PC-3 (cell line): Measurements from ENCODE around the gene GCLC. TPM values are rescaled to one million over a fixed set of nuclear protein-coding genes. Genes with fewer than 3 reads are reported as not detected.

ENCODE experiments used
- ATAC-seq: fragments of 200-7000 bp; cut with Tn5 transposase; 2 replicates; pipeline ENCODE4 v1.9.1; 2020; ENCODE audit warnings: mild to moderate bottlenecking, moderate library complexity
- BruUV-seq: library from RNA; stranded (reverse); fragments of 400-500 nt; replicated peaks from 2 replicates; lab custom pipeline; 2021; lab: Mats Ljungman, UMichigan
- CTCF ChIA-PET: fragments of 300-600 bp; sonication (Branson Sonifier 250); formaldehyde crosslinking; loops from one replicate; lab custom pipeline; 2022; ENCODE audit warnings: antibody characterized with exemption; lab: Charles Lee
- POLR2A ChIA-PET: fragments of 300-600 bp; sonication (Branson Sonifier 250); formaldehyde crosslinking; loops from one replicate; lab custom pipeline; 2022; ENCODE audit warnings: antibody characterized with exemption; ENCODE audit not compliant: unreplicated experiment; lab: Charles Lee
- DNase-seq: peaks from one replicate; pipeline ENCODE4 v3.0.0-alpha.2; 2015
- H2AFZ ChIP-seq: fragments of 300-600 bp; sonication (generic); 2 replicates; pipeline ENCODE4 v1.6.0; 2016; ENCODE audit warnings: antibody characterized with exemption, low read length
- H3F3A ChIP-seq: fragments of 300-600 bp; sonication (generic); one replicate; pipeline ENCODE4 v1.6.0; 2017; ENCODE audit warnings: antibody characterized with exemption, low read length, control low read depth, mild to moderate bottlenecking; ENCODE audit not compliant: unreplicated experiment
- H3K27ac ChIP-seq: fragments of 300-600 bp; sonication (generic); 2 replicates; pipeline ENCODE4 v1.5.1; 2016; ENCODE audit warnings: mild to moderate bottlenecking, low read length
- H3K27me3 ChIP-seq: fragments of 300-600 bp; sonication (generic); 2 replicates; pipeline ENCODE4 v1.6.1; 2016; ENCODE audit warnings: low read length, mixed read lengths
- H3K36me3 ChIP-seq: fragments of 300-600 bp; sonication (generic); 2 replicates; pipeline ENCODE4 v1.6.1; 2016; ENCODE audit warnings: low read depth, mixed run types, low read length, mixed read lengths
- H3K4me1 ChIP-seq: fragments of 300-600 bp; sonication (generic); 2 replicates; pipeline ENCODE4 v1.5.1; 2016; ENCODE audit warnings: low read length; ENCODE audit not compliant: insufficient read depth
- H3K4me2 ChIP-seq: fragments of 300-600 bp; sonication (generic); 2 replicates; pipeline ENCODE4 v1.6.0; 2016; ENCODE audit warnings: low read length
- H3K4me3 ChIP-seq: fragments of 300-600 bp; sonication (generic); 2 replicates; pipeline ENCODE4 v1.5.1; 2016; ENCODE audit warnings: mild to moderate bottlenecking, low read length, mixed read lengths
- H3K79me2 ChIP-seq: fragments of 300-600 bp; sonication (generic); 2 replicates; pipeline ENCODE4 v1.6.1; 2017; ENCODE audit warnings: low read length, mixed read lengths
- H3K9ac ChIP-seq: fragments of 300-600 bp; sonication (generic); 2 replicates; pipeline ENCODE4 v1.6.0; 2016; ENCODE audit warnings: mild to moderate bottlenecking, low read length
- H3K9me2 ChIP-seq: fragments of 300-600 bp; sonication (generic); replicated peaks from 2 replicates; pipeline ENCODE4 v1.6.1; 2016; ENCODE audit warnings: mixed run types, low read length, mixed read lengths
- H3K9me3 ChIP-seq: fragments of 300-600 bp; sonication (generic); 2 replicates; pipeline ENCODE4 v1.6.1; 2016; ENCODE audit warnings: low read length, mixed read lengths
- H4K20me1 ChIP-seq: fragments of 300-600 bp; sonication (generic); 2 replicates; pipeline ENCODE4 v1.6.1; 2016; ENCODE audit warnings: low read length, mixed read lengths
- CTCF ChIP-seq: fragments of 300-600 bp; sonication (generic); conservative IDR thresholded peaks from 2 replicates; pipeline ENCODE4 v1.5.1; 2017; ENCODE audit warnings: antibody characterized with exemption, low read depth, mild to moderate bottlenecking, low read length
- EZH2 ChIP-seq: fragments of 300-600 bp; sonication (generic); IDR thresholded peaks from one replicate; pipeline ENCODE4 v1.6.1; 2017; ENCODE audit warnings: antibody characterized with exemption, mild to moderate bottlenecking, low read length; ENCODE audit not compliant: unreplicated experiment
- EZH2phosphoT487 ChIP-seq: fragments of 300-600 bp; sonication (generic); IDR thresholded peaks from 2 replicates; pipeline ENCODE4 v1.6.1; 2018; ENCODE audit warnings: mild to moderate bottlenecking, antibody characterized with exemption, low read length, borderline replicate concordance
- intact Hi-C: fragments of 100-400 bp; cut with micrococcal nuclease; formaldehyde crosslinking; loops from 2 replicates; pipeline ENCODE4 v1.9.0; 2023
- total RNA-seq: library from RNA; depleted of rRNA; stranded (reverse); fragments of >200 nt; gene quantifications from 2 replicates; pipeline ENCODE4 v1.2.3, GENCODE V29; 2014

GCLC gene
- total RNA-seq, 1 experiment from 2014 or later, result 50.1 TPM

DNA sequence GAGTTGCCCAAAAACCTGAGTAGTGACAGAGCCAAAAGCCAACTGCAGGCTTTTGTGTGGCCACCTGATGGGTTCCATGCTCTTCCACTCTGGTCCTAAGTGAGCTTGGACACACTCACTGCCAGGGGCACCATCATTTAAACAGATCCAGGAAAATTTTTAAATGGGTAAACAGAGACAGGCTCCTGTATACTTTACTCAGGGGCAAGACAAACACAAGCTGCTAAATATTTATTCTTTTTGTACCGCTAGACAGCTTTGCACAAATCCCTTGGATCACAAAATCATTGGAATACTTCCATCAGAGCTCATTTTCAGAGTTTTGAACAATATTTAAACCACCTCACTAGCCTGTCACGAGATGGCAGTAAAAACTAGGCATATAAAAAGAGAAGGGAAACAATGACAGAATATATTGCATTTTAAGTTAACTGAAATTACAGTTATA lies 31.4 kb downstream of the GCLC start:
- ChIA-PET POLR2A (no interaction called here), CTCF (no interaction called here)
- no peak for DNase-seq
- TF ChIP-seq CTCF (no peak), EZH2 (no peak), EZH2phosphoT487 (no peak)
- no peak for ATAC-seq
- Histone ChIP-seq H3K9ac (no peak overlapping the region), H3K27me3 (no peaks in the 10 kb centered on the region), H3K4me1 (no peaks in the 10 kb centered on the region), H3K27ac (no peak overlapping the region), H3K36me3 (peaks cover 37% of the 10 kb centered on the region), H4K20me1 (0 out of 2 replicates have a peak, but pooled peaks cover 9% of the 10 kb centered on the region), H3K4me2 (no peak overlapping the region), H2AFZ (no peak overlapping the region), H3K79me2 (peaks cover 5% of the 10 kb centered on the region), H3K4me3 (no peak overlapping the region), H3F3A (no peaks in the 10 kb centered on the region), H3K9me3 (no peaks in the 10 kb centered on the region), H3K9me2 (no peaks in the 10 kb centered on the region)
- intact Hi-C loops, result no loop called here
- no TSS peak for BruUV-seq

GRCh38 chr6:53513056-53513455 lies 31.8 kb downstream of the GCLC start:
- H3K79me2 ChIP-seq, result peaks cover 5% of the 10 kb centered on the region
- H3K4me1 ChIP-seq, result no peaks in the 10 kb centered on the region
- no peak overlapping the region for H3K27ac ChIP-seq
- ATAC-seq, result no peak
- no peak overlapping the region for H3K4me3 ChIP-seq
- no peaks in the 10 kb centered on the region for H3K27me3 ChIP-seq
- H3K9ac ChIP-seq, result no peak overlapping the region
- H3K9me3 ChIP-seq, result no peaks in the 10 kb centered on the region
- H3F3A ChIP-seq, result no peaks in the 10 kb centered on the region
- H3K4me2 ChIP-seq, result no peak overlapping the region
- H3K36me3 ChIP-seq, result peaks cover 38% of the 10 kb centered on the region
- no peak for TF ChIP-seq EZH2
- TF ChIP-seq CTCF, result no peak
- TF ChIP-seq EZH2phosphoT487, result no peak
- no TSS peak for BruUV-seq
- H4K20me1 ChIP-seq, result 0 out of 2 replicates have a peak, but pooled peaks cover 9% of the 10 kb centered on the region
- ChIA-PET POLR2A (no interaction called here), CTCF (no interaction called here)
- H2AFZ ChIP-seq, result no peak overlapping the region
- H3K9me2 ChIP-seq, result no peaks in the 10 kb centered on the region
- intact Hi-C loops, result no loop called here
- DNase-seq, result no peak

- Histone ChIP-seq H3F3A (no peaks in the 10 kb centered on the region), H3K36me3 (peaks cover 40% of the 10 kb centered on the region), H3K9me3 (no peaks in the 10 kb centered on the region), H3K4me1 (no peaks in the 10 kb centered on the region), H2AFZ (no peak overlapping the region), H3K4me2 (no peak overlapping the region), H3K27me3 (no peaks in the 10 kb centered on the region), H3K27ac (no peak overlapping the region), H3K4me3 (no peak overlapping the region), H3K79me2 (peaks cover 5% of the 10 kb centered on the region), H3K9me2 (no peaks in the 10 kb centered on the region), H4K20me1 (0 out of 2 replicates have a peak, but pooled peaks cover 9% of the 10 kb centered on the region), H3K9ac (no peak overlapping the region)
- intact Hi-C loops, result no loop called here
- TF ChIP-seq CTCF, result no peak
- TSS peak; percentile 3 for BruUV-seq
- DNase-seq (no peak), ATAC-seq (no peak)
- CTCF ChIA-PET, result no interaction called here
- POLR2A ChIA-PET, result no interaction called here
These were observed 32.3 kb downstream of the GCLC start for GRCh38 chr6:53512626-53513025.
